Measurements from ENCODE around the gene CHAF1B.

DNA sequence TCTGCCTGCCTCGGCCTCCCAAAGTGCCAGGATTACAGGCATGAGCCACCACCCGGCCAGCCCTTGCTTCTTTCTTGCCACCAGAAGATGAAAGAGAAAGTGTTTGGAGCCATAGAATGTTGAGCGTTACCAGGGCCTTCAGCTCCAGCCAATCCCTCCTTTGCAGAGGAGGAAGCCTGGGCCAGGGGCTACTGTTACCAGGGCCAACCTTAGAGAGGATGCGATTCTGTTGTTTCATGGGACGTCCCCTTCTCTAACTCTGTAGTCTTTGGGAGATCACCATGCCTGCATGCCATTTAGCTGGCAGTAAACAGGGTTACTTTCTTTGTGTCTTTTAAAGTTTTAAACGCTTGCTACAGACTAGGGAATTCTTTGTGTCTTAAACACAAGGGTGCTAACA lies 49.0 kb downstream of the CHAF1B start:
- TF ChIP-seq, protein P1, sequence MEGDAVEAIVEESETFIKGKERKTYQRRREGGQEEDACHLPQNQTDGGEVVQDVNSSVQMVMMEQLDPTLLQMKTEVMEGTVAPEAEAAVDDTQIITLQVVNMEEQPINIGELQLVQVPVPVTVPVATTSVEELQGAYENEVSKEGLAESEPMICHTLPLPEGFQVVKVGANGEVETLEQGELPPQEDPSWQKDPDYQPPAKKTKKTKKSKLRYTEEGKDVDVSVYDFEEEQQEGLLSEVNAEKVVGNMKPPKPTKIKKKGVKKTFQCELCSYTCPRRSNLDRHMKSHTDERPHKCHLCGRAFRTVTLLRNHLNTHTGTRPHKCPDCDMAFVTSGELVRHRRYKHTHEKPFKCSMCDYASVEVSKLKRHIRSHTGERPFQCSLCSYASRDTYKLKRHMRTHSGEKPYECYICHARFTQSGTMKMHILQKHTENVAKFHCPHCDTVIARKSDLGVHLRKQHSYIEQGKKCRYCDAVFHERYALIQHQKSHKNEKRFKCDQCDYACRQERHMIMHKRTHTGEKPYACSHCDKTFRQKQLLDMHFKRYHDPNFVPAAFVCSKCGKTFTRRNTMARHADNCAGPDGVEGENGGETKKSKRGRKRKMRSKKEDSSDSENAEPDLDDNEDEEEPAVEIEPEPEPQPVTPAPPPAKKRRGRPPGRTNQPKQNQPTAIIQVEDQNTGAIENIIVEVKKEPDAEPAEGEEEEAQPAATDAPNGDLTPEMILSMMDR (IDR thresholded peaks at IDR 0.05; ENCODE audit: insufficient read depth, low read length): no peak
- TF ChIP-seq GABPA (IDR thresholded peaks at IDR 0.05; ENCODE audit: low read depth) (no peak), POLR2AphosphoS5 (IDR thresholded peaks at IDR 0.05; ENCODE audit: low read depth) (no peak), REST (IDR thresholded peaks at IDR 0.05; ENCODE audit: insufficient replicate concordance, low read depth) (no peak)

All from HL-60 (cell line).